Fibroblast of lung (primary cell): ENCODE data around the gene MPPED2. TPM values are rescaled to one million over a fixed set of nuclear protein-coding genes. Genes with fewer than 3 reads are reported as not detected.

ENCODE experiments used
- DNase-seq, 2 donors: peaks; one replicate each; pipeline versions ENCODE4 v3.0.0 to v3.0.0-alpha.2; 2010; ENCODE audit warnings: low read depth in 2 of 2
- H2AFZ ChIP-seq: 2 replicates; pipeline ENCODE4 v1.5.1; 2012; ENCODE audit warnings: low read length, control low read depth, inconsistent platforms
- H3K27ac ChIP-seq: 2 replicates; pipeline ENCODE4 v1.5.1; 2011; ENCODE audit warnings: low read length, control low read depth; ENCODE audit not compliant: insufficient read depth
- H3K27me3 ChIP-seq: 2 replicates; pipeline ENCODE4 v1.5.1; 2011; ENCODE audit warnings: mild to moderate bottlenecking, low read length; ENCODE audit not compliant: control insufficient read depth, insufficient read depth
- H3K36me3 ChIP-seq: 2 replicates; pipeline ENCODE4 v1.5.1; 2011; ENCODE audit warnings: low read length; ENCODE audit not compliant: control insufficient read depth, insufficient read depth
- H3K4me1 ChIP-seq: 2 replicates; pipeline ENCODE4 v1.5.1; 2011; ENCODE audit warnings: low read length; ENCODE audit not compliant: control insufficient read depth, insufficient read depth; ENCODE audit errors: extremely low read depth
- H3K4me2 ChIP-seq: 2 replicates; pipeline ENCODE4 v1.5.1; 2011; ENCODE audit warnings: low read length, control low read depth; ENCODE audit not compliant: insufficient read depth; ENCODE audit errors: extremely low read depth
- H3K4me3 ChIP-seq, 4 experiments: fragments of 200-600 bp in 1 of 4; sonication (generic) in 1 of 4; replicated peaks in 1 of 4; 2 replicates each; pipeline ENCODE4 v1.5.1; 2011 to 2016; ENCODE audit warnings: low read length in 4 of 4, low read depth in 3 of 4, mild to moderate bottlenecking in 3 of 4, control low read depth in 2 of 4, inconsistent platforms in 1 of 4, mixed read lengths in 1 of 4; ENCODE audit not compliant: insufficient read depth in 1 of 4; ENCODE audit errors: control extremely low read depth in 1 of 4
- H3K79me2 ChIP-seq: 2 replicates; pipeline ENCODE4 v1.5.1; 2012; ENCODE audit warnings: mild to moderate bottlenecking, low read length, inconsistent platforms; ENCODE audit not compliant: control insufficient read depth, insufficient read depth
- H3K9ac ChIP-seq: 2 replicates; pipeline ENCODE4 v1.5.1; 2011; ENCODE audit warnings: mild to moderate bottlenecking, low read length, control low read depth; ENCODE audit not compliant: insufficient read depth
- H3K9me3 ChIP-seq: 2 replicates; pipeline ENCODE4 v1.5.1; 2012; ENCODE audit warnings: low read depth, low read length; ENCODE audit not compliant: control insufficient read depth, insufficient read depth
- H4K20me1 ChIP-seq: 2 replicates; pipeline ENCODE4 v1.5.1; 2011; ENCODE audit warnings: low read length; ENCODE audit not compliant: control insufficient read depth, insufficient read depth; ENCODE audit errors: extremely low read depth
- CTCF ChIP-seq, 2 donors: IDR thresholded peaks in 1 of 2; conservative IDR thresholded peaks in 1 of 2; 1 replicate in 1 of 2; 2 replicates in 1 of 2; pipeline ENCODE4 v1.5.1; 2011 to 2012; ENCODE audit warnings: low read length in 2 of 2, control low read depth in 1 of 2, inconsistent platforms in 1 of 2, low read depth in 1 of 2, mild to moderate bottlenecking in 1 of 2
- EZH2 ChIP-seq: IDR thresholded peaks from 2 replicates; pipeline ENCODE4 v1.5.1; 2012; ENCODE audit warnings: low read length, control low read depth, mild to moderate bottlenecking; ENCODE audit errors: missing control alignments
- polyA plus RNA-seq, 2 donors: library from polyadenylated mRNA; depleted of rRNA in 1 of 2; stranded (reverse) in 1 of 2; unstranded in 1 of 2; fragments of >200 nt; gene quantifications; 2 replicates each; pipeline ENCODE4 v1.2.1, GENCODE V29; 2011 to 2012; ENCODE audit warnings: missing spikeins in 1 of 2
- total RNA-seq: library from RNA; depleted of rRNA; stranded (reverse); fragments of >200 nt; gene quantifications from 2 replicates; pipeline ENCODE4 v1.2.1, GENCODE V29; 2014

MPPED2 gene
- total and polyA plus RNA-seq, 2 donors (not counting 1 experiment from before 2014, with no cell fraction given): under 0.01 to 0.02 TPM

DNA sequence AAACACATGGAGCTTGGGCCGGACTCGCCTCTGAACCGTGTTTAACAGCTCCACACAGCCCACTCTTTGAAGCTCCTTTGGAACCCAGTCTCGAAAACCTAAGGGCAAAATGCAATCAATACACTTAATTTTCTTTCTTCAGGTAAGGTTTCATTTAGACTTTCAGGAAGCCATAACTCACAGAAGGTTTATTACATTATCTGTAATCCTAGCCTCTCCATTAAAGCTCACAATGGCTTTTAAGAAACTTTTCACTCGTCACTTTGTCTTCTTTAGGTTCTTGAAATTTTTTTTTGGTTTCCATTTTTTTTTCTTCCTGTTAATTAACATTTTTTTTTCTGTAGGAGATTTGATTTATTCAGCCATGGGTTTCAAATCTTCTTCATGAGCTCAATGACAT is 171.9 kb downstream of the MPPED2 start:
- H4K20me1 ChIP-seq: no peaks in the 10 kb centered on the region
- no peak overlapping the region for H3K4me2 ChIP-seq
- no peak overlapping the region for H3K27ac ChIP-seq
- no peak for DNase-seq
- no peaks in the 10 kb centered on the region for H3K9me3 ChIP-seq
- H2AFZ ChIP-seq: no peak overlapping the region
- H3K79me2 ChIP-seq: no peaks in the 10 kb centered on the region
- no peak for TF ChIP-seq CTCF (conservative IDR thresholded peaks at IDR 0.05 in 1 of 2, IDR thresholded peaks at IDR 0.05 in 1 of 2; ENCODE audit: low read depth in 1 of 2, low read length in 2 of 2)
- no peak for TF ChIP-seq EZH2
- no peak overlapping the region for H3K9ac ChIP-seq
- H3K4me1 ChIP-seq: no peaks in the 10 kb centered on the region
- H3K36me3 ChIP-seq: no peaks in the 10 kb centered on the region
- H3K4me3 ChIP-seq: no peak overlapping the region
- no peaks in the 10 kb centered on the region for H3K27me3 ChIP-seq

GRCh38 chr11:30412509-30412908 is 173.6 kb downstream of the MPPED2 start:
- Histone ChIP-seq H4K20me1 (no peaks in the 10 kb centered on the region), H3K27me3 (no peaks in the 10 kb centered on the region), H3K4me2 (no peak overlapping the region), H3K4me1 (no peaks in the 10 kb centered on the region), H3K9me3 (no peaks in the 10 kb centered on the region), H3K27ac (no peak overlapping the region), H3K9ac (no peak overlapping the region), H3K4me3 (no peak overlapping the region), H3K79me2 (no peaks in the 10 kb centered on the region), H3K36me3 (no peaks in the 10 kb centered on the region), H2AFZ (no peak overlapping the region)
- TF ChIP-seq EZH2 (no peak), CTCF (conservative IDR thresholded peaks at IDR 0.05 in 1 of 2, IDR thresholded peaks at IDR 0.05 in 1 of 2; ENCODE audit: low read depth in 1 of 2, low read length in 2 of 2) (no peak)
- no peak for DNase-seq

GRCh38 chr11:30411383-30411782 is 174.8 kb downstream of the MPPED2 start:
- H3K9me3 ChIP-seq: no peaks in the 10 kb centered on the region
- no peak overlapping the region for H3K4me2 ChIP-seq
- H3K79me2 ChIP-seq: no peaks in the 10 kb centered on the region
- H3K27me3 ChIP-seq: no peaks in the 10 kb centered on the region
- no peak for TF ChIP-seq CTCF (conservative IDR thresholded peaks at IDR 0.05 in 1 of 2, IDR thresholded peaks at IDR 0.05 in 1 of 2; ENCODE audit: low read depth in 1 of 2, low read length in 2 of 2)
- no peak for TF ChIP-seq EZH2
- H4K20me1 ChIP-seq: no peaks in the 10 kb centered on the region
- DNase-seq: no peak
- H3K4me1 ChIP-seq: no peaks in the 10 kb centered on the region
- no peak overlapping the region for H3K27ac ChIP-seq
- no peak overlapping the region for H3K4me3 ChIP-seq
- no peaks in the 10 kb centered on the region for H3K36me3 ChIP-seq
- H2AFZ ChIP-seq: no peak overlapping the region
- H3K9ac ChIP-seq: no peak overlapping the region
